T-helper 22 cell (primary cell): ENCODE data around the gene ZNF423.
A peak's percentile ranks its signal among the peaks of the same experiment; 100 is the strongest.

Experiments
- DNase-seq: peaks from one replicate; pipeline ENCODE4 v3.0.0-alpha.2; 2020; ENCODE audit warnings: low read depth

The ZNF423 gene

DNA sequence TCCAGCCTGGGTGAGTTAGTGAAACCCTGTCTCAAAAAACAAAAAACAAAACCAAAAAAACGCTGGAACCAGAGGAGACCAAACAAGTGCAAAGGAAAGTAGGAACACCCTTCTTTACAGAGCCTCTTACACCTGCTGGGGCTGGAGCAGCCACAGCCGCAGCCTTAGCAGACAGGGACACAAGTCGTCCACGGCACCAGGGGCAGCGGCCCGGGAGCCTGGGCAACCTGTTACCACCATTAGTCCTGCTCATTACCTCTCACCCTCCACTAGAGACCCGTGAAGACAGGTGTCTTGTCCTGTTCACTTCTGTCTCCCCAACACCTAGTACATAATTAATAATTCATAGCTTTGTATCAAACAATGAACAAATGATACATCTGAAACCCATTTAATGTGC, 398.7 kb downstream of the ZNF423 start:
- no peak for DNase-seq

DNA sequence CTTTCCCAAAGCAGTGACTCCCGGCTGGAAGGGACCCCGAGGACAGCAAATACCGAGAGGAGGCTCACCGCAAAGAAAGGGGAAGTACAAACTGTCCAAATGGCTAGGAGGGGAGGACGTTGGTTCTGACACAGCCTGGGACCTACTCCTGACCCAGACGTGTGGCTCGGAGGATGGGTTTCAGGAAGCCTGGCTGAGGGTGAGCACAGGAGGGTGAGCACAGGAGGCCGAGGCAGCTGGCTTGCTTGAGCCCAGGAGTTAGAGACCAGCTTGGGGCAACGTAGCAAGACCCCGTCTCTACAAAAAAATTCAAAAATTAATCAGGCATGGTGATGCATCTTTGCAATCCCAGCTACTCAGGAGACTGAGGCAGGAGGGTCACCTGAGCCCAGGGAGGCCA, 399.1 kb downstream of the ZNF423 start:
- DNase-seq = no peak

DNA sequence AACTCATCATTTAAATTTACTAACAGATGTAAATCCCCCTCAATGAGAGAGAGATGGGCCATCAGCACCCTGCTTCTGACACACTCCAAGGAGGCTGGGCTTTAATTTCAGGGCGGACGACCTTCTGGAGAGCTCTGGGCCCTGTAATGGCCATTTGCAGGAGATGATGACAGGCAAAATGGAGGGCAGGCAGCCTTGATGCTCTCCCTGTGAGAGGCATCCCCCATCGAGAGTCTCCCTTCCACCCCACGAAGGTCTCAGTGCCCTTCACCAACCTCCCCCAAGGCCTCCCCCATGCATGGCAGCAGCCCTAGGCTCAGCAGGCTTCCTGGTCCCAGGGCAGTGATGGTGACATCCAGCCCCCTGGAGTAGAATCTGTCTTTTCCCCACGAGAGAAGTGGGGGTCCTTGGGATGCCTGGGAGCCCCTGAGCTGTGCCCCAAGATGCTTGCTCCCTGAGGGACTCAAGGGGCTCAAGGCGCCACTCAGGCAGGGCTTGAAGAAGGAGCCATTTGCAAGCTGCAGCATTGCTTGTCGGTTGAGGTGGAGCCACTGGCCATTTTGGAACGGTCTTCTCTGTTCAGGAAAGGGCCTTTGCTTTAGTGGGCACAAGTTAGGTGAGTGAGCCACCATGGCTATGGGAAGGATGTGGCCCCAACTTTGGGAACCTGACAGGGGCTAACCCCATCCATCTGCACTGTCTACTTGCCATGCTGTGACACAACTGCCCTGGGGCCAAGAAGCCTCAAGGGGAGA, 399.7 kb downstream of the ZNF423 start:
- DNase-seq = no peak

DNA sequence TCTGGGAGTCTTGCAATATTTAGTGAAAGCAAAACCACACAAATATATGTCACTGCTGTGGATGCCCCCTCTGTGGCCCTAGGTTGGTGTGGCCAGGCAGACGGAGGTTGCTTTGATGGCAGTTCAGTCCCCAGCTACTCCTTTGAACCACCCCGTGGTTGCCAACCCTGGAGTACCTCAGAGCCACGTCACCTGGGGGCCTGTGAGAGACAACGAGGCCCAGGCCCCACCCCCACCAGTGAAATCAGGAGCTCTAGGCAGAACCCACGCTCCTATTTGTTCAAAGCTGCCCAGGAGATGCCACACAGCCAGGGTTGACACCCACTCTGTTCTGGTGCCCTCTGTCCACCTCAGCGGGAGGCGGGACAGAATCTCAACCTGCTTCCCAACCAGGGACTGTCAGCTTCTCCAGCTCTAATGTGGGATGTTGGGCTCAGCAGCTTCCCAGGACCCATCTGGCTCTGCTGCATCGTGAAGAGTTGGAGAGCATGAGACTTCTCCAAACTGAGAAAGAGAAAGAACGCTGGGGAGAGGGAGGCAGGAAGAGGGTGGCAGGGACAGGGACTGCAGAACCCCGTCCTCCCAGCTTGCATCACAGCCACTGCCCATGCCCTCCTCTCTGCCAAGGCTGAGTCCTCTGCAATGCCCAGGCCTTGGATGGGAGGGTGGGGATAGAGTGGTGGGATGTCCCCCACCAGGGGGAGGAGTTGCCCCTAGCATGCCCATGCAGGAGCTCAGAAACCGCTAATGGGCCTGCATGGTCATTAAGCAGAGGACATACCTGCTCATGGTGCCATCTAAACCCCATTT, 400.5 kb downstream of the ZNF423 start:
- no peak for DNase-seq

DNA sequence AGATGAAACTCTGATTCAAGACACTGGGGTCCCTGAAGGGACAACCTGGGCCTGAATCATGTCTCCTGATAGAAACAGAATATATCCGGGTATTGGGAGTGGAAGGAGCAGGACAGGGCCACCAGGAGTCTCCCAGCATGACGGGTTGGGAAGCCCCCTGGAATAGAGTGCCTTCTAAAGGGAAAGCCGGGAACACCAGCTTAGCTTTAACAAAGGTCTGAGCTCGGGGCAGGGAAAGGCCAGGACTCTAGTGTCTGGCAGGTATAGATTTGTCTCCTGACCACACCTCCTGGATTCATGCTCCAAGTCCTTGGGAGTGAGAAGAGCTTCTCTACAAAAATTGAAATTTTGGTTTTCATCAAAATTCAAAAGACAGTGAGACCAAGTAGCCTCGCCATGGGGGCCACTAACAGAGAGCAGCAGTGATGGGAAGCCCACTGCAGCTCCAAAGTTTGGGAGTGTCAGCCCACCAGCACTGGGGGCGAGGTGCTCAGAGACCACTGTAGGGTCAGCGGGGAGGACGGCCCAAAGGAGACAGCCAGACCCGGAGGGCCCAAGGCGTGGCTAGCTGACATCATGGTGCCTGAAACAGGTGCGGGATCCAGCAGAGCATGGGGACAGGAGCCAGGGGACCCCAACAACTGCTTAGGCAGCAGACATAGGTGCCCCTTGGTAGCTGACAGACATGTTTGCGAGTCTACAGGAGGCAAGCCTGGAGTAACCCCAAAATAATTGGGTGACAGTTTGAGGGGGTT, 401.3 kb downstream of the ZNF423 start:
- no peak for DNase-seq

DNA sequence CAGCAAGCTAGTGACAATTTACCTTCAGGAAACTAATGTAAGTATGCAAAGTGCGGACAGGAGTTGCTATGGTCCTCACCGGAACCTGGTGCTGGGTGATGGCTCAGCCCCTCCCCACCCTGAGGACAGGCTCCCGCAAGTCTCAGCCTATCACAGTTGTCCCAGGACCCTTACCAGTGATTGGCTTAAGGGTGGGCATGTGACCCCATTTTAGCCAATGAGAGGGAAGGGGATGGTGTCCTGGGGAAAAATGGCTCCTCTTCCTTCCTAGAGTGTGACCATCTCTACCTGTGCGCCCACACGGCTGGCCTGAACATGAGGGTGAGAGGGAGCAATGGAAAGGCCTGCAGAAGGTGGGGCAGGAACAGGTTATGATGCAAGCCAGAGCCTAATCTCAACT, 401.9 kb downstream of the ZNF423 start:
- no peak for DNase-seq

DNA sequence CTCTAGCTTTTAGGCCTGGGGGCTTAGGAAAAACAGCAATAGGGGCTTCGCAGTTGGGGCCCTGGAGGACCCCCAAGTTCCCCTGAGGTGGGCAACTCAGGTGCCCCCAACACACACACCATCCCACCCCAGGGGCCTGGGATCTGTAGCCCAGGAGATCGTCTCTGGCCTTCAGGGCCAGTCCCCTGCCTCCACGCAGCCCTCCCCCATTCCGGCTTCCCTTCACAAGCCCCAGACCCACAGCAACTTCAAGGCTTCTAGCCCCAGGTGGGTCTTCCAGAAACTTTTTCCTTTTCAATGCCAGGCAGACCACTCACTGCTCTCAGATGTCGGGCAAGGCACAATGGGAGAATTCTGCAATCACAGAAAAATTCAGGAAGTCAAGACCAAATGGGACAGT, 402.9 kb downstream of the ZNF423 start:
- DNase-seq = no peak

DNA sequence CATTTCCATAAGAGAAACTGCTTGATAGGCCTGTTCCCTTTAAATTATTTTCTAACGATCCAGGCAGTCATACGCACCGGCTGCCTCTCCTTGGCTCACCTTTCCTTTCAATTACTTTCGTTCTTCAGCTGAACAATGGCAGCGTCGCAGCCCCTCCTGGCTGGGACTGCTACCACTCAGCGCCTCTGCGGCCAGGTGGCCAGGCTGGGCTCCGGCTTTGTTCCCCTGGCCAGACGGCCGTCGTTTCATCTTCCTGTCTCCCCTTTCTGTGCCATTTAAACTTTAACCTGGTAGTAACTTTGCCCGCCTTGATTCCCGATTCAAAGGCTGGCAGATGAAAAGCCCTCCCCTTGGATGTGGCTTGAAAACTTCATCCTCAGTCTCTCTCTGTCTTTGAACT, 403.3 kb downstream of the ZNF423 start:
- no peak for DNase-seq

DNA sequence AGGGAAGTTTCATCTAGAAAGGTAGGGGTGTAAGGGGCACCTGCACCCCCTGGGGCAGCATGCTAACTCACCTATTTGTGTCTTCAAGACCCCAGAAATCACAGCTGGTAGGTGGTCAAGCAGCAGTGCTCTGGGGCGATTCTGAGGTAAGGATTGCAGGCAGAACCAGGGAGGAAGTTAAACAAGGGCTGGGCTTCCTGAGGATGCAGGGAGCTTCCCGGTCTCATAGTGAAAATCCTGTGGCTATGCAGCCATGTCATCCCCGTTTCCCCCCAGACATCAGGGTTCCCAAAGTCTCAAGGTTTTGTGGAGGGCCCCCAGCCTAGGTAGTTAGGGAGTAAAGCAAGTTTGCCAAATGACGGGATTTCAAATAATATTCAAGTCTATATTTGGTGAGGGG, 403.8 kb downstream of the ZNF423 start:
- no peak for DNase-seq

DNA sequence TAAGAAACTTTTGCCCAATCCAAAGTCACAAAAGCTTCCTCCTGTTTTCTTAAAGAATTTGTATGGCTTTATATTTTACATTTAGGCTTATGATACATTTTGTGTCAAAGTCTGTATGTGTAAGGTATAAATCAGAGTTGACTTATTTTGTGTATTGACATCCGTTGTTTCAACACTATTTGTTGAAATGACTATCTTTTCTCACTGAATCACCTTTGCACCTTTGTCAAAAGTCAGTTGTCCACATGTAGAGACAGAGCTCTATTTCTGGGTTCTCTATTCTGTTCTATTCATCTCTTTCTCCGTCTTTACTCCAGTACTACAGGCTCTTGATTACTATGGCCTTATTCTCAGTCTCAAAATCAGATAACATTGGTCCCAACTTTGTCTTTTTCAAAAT, 409.1 kb downstream of the ZNF423 start:
- DNase-seq = no peak

DNA sequence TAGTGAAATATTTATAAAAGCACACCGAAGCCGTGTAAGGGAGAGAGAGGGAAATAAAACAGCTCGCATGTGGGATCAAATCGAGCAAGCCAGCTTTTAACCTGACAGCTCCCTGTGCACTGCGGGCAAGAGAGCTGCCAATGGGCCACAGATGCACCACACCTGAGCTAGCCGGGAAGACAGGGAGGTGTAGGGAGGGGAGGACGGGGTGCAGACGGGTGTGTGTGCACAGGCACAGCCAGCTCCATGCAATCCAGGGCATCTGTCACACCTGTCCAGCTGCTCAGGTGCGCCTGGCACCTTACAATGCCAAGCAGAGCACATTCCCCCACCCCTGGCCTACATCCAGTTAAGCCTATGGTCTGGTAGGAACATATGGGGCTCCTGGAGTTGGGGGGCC, 412.3 kb downstream of the ZNF423 start:
- DNase-seq = no peak

DNA sequence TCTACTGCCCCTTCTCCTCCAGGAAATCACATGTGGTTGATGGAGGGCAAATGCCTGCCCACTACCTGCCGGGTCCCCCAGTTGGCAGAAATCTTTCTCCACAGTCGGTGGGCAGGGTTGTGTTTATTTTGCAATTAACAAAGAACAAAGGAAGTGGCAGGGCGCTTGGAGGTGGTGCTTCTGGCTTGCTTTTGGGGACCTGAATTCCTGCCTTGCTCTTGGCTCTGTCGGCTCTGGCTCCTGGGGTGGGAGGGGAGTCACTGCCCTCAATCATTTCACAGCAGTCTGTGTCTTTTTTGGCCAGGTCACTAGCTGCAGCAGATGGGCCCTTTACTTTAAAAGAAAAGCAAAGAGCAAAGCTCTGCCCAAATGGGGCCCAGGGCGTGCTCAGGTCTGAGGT, 413.1 kb downstream of the ZNF423 start:
- no peak for DNase-seq

DNA sequence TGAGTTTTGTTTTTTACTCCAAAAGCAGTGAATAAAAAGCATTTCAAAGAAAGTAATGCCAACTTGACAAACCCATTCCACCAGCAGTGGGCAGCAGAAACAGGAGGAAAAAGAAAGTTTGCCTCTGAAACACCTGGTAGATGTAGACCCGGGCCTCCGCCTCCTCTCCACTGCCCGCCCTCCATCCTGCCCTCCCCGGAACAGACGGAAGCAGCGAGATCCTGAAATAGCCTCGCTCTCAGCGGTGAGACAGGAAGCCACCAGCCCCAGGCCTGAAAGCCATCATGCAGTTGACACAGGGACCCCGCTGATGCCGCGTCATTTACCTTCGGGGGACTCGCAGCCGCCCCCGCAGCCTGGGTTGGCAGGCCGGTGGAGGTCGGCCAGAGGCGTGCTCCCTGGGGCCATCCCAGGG, 414.5 kb downstream of the ZNF423 start:
- peak; percentile 24 for DNase-seq

DNA sequence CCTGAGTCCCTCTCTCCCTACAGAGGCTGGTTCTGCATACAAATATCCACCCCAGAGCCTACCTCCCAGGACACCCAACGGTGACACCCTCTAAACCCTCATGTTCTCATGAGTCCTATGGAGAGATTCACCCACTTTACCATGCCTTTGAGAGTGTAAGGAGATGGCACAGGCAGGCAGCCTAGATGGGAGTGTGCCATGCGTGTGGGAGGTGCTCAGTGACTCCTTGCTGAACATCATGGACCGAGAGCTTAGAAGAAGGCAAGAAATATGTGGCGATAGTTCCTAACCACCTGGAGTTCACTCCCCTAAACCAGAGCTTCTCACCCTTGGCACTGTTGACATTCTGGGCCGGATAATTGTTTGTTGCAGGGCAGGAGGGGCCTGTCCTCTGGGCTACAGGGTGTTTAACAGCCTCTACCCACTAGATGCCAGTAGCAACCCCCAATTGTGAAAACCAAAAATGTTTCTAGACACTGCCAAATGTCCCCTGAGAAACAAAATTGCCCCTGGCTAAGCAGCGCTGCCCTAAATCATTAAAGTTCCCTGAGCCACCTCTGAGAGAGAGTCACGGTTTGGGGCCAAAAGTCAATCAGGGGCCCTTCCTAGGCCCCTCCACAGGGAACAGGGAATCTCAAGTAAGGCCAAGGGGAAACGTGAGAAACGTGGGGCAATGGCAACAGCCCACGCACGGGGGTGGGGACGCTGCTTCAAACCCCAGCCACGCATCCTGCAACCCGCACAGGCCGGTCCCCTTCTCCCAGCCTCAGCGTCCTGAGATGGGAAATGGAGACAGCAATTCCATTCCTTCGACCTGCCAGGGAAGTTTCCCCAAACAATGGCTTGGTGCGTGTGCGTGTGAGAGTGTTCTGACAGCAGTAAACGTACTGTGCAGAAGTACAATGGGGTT, 415.5 kb downstream of the ZNF423 start:
- no peak for DNase-seq

DNA sequence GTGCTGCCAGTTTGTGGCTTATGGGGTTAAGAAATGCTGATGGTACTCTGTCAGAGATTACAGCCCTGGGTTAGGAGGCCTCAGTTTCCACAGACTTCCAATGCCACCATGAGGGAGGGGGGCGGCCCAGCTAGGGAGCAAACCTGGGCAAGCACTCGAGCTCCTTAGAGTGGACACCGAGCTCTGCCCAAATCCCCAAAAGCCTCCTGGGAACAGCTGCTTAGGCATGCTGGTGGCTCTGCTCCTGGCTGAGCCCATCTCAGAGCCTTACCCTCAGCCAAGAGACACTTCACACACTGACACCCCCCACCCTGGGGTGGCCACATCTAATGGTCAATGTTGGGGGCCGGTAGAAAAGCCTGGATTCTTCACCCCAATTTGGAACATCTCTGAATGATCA, 416.2 kb downstream of the ZNF423 start:
- DNase-seq = no peak

DNA sequence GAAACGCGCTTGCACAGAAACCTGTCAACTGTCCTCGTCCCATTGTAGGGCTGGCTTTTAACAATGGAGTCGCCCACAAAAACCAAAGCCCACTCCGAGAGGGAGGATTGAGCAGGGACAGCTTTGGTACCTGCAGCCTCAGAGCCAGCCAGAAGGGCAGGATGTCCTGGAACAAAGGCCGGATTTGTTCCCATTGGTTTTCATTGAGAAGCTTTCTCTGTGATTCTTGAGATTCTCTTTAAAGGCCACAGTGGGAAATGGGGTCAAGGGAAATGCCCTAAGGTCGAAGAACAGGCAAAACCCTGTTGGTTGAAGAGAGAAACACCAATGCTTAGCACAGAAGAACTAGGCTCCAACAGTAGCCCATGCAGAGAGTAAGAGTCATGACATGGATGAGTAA, 416.9 kb downstream of the ZNF423 start:
- DNase-seq = no peak
